Raji (cell line): ENCODE results near the gene GABARAP.

Experiments
- POLR2A ChIP-seq: IDR thresholded peaks from 2 replicates; pipeline ENCODE4 v1.6.1; 2011; ENCODE audit warnings: low read depth, low read length, control low read depth; ENCODE audit not compliant: insufficient read depth

GABARAP gene

DNA sequence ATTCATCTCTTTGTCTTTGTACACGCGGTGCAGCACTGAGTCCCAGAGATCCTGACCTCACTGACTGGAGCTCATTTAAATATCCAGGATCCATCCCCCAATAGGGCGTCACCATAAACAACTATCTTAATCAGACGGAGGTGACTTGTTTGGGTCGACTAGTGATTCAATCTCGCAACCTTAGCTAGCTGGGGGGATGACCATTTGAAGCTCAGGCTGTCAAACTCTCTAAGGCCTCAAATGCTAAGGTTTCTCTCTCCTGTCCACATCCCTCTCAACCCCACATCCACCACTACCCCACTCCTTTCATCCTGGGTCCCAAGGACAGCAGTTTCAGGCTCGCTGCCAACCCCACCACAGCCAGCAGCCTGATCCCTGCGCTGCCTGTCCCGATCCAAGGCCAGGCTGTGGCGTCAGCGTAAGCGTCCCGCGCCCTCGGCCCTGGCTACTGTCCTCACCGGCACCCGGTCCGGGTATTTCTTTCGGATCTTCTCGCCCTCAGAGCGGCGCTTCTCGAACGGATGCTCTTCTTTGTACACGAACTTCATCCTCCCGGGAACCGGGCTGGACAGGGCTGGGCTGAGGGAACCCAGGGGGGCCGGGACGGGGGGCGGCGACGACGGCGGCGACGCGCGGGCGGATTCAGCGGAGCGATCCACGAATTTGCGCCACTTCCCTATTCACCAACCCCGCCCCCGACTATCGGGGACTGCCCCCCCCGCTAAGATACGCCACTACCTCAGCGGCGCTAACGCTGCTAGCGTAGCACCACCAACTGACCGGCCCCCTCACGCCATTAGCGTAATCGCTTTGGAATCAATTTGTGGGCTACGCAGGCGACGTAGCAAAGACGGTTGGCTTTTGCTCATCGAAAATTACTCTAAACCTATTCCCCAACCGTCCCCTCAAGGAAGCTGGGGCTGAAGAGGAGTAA is at the start of gene GABARAP:
Gene GABARAP, minus strand, starts transcription at position 667 of the 934 bp plus-strand sequence. Its CDS starts 119 bp downstream, at position 548.
- no peak; the same call in 1 of the 2 replicates for TF ChIP-seq POLR2A

DNA sequence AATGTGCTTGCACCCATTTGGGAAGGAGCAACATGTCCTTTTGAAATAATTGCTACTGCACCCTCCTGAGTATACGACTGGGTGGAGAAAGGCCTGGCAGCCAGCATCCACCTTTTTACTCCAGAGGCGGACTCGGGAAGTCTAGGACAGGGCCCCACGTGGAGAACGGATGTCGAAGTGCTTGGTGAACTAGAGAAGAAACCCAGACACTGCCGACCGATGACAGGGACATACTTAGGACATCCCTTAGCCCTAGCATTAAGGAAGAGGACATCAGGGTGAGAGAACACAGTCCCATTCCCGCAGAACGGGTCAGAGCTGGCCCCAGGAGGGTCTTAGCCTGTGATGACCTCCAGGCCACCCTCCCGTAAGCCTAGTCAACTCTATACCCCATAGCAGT is 48.4 kb upstream of the GABARAP start:
- TF ChIP-seq POLR2A, result no peak

DNA sequence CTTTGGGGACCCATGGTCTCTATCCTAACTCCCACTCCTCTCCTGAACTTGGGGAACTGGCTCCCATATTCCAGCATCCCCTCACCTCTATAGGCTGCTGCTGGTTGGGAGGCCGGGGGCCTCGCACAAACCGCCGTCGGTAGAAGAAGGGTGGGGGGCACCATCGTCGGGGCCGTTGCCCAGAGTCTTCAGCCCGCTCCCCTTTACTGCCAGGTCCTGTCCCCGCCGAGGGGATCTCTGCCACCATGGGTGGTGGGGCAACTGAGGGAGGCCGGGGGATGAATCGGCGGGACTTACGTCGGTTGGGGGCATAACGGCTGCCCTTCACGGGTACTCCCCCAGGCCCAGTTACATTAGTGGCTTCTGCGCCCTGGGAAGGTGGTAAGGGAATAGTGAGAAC is 47.9 kb upstream of the GABARAP start:
- no peak for TF ChIP-seq POLR2A

DNA sequence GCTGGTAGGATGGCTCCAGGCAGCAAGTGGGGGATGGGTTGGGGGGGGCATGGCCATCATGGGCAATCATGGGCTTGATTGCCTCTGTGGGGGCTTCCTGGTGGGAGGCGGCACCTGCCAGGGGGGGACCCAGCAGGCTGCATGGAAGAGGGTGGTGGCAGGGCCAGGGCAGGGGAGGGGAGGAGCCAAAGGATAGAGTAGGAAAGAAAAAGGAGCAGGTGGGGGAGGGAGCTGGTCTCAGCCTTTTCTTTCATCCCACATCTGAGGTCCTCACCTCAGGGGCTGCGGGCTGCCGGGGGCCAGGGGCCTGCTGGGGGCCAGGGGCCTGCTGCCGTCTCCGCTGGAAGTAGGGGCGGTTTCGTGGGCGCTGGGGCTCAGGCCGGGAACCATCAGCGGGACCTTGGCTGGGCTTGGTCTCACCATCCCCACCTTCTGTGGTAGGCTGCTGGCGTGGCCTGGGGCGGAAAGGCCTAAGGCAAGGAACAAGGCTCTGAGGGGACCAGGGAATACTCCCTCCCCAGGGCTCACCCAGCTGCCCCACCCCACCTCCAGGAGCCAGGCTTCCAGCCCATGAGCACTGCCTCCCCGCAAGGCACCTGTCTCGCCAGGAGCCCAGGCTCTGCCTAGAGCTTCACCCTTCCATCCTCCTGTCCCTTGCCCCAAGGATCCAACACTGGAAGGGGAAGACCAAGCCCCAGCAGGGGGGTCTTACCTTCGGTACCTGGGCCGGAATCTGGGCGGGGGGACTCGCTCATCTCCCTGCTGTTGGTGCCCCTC is 47.2 kb upstream of the GABARAP start:
- TF ChIP-seq POLR2A, result no peak

DNA sequence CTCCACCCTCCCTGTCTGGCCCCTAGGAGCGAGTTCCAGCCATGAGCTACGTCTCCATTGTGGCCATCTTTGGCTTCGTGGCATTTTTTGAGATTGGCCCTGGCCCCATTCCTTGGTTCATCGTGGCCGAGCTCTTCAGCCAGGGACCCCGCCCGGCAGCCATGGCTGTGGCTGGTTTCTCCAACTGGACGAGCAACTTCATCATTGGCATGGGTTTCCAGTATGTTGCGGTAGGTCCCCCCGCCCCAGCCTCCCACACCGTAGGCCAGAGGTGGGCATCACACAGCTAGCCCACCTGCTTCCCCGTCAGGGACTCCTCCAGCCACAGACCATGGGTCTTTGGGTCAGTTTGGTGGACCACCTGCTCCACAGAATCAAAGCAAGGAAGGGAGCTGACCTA is 43.4 kb upstream of the GABARAP start:
- no peak for TF ChIP-seq POLR2A

DNA sequence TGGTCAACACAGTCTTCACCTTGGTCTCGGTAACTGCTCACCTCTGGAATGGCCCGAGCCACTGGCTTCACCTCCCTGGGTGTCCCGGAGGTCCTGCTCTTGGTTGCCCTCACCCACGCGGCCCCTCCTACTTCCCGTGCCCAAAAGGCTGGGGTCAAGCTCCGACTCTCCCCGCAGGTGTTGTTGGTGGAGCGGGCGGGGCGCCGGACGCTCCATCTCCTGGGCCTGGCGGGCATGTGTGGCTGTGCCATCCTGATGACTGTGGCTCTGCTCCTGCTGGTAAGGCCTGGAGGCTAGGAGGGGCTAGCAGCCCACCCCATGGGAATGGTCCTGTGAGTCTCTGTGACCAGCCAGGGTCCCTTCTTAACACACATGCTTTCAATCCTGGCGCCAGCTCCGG is 42.7 kb upstream of the GABARAP start:
- TF ChIP-seq POLR2A, result no peak

DNA sequence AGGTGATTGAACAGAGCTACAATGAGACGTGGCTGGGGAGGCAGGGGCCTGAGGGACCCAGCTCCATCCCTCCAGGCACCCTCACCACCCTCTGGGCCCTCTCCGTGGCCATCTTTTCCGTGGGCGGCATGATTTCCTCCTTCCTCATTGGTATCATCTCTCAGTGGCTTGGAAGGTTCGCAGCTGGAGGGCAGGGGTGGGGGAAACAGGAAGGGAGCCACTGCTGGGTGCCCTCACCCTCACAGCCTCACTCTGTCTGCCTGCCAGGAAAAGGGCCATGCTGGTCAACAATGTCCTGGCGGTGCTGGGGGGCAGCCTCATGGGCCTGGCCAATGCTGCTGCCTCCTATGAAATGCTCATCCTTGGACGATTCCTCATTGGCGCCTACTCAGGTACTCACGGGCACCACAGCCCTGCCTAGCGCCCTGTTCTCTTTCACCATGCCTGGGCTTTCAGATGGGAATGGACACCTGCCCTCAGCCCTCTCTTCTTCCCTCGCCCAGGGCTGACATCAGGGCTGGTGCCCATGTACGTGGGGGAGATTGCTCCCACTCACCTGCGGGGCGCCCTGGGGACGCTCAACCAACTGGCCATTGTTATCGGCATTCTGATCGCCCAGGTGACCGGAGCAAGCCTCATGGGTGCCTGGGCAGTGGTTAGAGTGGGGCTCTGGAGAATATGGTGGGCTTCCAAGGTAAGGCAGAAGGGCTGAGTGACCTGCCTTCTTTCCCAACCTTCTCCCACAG is 41.4 kb upstream of the GABARAP start:
- no peak for TF ChIP-seq POLR2A

DNA sequence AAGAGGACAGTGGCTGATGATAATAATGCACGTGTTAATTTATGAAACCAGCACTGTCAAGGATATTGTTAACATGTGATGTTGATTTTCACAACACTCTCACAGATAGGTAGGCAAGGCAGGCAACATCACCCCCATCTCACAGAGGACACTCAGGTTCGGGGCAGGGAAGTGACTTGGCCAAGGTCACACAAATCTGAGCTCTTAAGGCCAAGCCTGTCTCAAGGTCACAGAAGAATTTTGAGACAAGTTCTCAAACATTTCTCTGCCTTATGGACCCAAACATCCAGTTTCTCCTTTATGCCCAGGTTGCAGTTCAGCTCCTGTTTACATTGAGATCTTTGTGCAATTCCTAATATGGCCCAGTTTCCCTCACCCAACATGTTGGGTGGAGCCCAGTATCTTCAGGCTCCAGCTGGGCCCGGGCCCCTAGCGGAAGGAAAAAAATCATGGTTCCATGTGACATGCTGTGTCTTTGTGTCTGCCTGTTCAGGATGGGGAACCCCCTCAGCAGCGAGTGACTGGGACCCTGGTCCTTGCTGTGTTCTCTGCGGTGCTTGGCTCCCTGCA is 40.6 kb upstream of the GABARAP start:
- TF ChIP-seq POLR2A, result no peak

DNA sequence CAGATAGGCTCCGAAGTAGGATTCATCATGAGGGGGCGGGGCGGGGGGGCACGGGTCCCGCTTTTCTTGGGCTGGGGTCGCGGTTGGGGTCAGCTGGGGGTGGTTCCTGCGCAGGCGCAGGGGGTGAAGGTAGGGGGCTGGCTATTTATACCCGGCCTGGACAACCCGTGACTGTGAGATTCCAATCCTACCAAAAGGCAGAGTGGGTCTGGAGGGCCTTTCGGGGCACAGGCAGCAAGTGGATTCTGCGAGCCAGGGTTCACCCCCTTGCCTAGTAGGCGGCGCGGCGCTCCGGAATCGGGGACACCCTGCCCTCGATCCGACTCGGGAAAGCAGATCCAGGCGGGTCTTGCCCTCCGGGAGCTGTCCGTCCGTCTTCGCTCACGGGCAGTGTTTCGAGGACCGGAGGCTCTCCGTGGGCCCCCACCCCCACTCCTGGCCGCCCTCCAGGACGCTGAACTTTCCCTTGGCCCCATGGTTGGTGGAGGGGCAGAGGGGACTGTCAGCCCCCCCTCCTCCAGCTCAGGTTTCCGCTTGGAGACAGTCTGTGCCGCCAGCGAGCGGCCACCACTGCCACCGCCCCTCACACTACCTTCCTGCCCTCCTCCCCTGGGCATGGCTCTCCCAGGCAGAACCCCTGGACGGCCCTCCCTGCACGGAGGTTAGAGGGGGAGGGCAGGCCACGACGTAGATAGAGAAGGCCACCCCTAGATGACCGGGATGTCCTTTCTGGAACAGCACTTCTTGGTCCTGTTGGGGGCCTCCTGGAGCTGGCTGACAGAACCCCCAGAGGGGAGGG is 39.9 kb upstream of the GABARAP start:
- TF ChIP-seq POLR2A, result no peak

DNA sequence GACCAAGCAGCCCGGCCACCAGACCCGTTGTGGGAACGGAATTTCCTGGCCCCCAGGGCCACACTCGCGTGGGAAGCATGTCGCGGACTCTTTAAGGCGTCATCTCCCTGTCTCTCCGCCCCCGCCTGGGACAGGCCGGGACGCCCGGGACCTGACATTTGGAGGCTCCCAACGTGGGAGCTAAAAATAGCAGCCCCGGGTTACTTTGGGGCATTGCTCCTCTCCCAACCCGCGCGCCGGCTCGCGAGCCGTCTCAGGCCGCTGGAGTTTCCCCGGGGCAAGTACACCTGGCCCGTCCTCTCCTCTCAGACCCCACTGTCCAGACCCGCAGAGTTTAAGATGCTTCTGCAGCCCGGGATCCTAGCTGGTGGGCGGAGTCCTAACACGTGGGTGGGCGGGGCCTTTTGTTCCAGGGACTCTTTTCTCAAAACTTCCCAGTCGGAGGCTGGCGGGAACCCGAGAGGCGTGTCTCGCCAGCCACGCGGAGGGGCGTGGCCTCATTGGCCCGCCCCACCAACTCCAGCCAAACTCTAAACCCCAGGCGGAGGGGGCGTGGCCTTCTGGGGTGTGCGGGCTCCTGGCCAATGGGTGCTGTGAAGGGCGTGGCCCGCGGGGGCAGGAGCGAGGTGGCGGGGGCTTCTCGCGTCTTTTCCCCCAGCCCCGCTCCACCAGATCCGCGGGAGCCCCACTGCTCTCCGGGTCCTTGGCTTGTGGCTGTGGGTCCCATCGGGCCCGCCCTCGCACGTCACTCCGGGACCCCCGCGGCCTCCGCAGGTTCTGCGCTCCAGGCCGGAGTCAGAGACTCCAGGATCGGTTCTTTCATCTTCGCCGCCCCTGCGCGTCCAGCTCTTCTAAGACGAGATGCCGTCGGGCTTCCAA is 39.1 kb upstream of the GABARAP start, which contains the start of gene SLC2A4:
Gene SLC2A4, plus strand, starts transcription at position 645 of the 879 bp plus-strand sequence. Its CDS starts 217 bp downstream, at position 862.
- TF ChIP-seq POLR2A, result no peak

DNA sequence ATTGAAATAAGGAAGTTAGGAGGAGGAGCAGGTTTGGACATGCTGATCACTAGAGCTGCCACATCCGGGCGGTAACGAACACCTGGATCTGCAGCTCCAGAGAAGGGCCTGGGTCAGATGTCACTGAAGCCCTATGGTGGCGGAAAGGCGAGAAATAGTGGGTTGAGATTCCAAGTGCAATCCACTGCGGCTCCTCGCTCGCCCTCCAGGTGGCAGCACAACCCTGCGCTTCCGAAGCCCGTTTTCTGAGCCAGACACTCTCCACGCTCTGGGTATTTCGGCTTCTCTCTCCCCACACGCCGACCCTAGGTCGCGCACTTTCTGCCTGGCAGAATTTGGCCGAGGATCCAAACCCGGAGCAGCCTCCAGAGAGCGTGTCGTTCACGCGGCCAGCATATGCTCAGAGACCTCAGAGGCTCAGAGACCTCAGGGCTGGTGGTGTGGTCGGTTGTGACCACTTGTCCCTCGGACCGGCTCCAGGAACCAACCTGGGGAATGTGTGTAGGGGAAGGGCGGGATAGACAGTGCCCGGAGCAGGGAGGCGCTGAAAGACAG is 38.3 kb upstream of the GABARAP start:
- peak; percentile 35; the same call in 1 of the 2 replicates for TF ChIP-seq POLR2A

DNA sequence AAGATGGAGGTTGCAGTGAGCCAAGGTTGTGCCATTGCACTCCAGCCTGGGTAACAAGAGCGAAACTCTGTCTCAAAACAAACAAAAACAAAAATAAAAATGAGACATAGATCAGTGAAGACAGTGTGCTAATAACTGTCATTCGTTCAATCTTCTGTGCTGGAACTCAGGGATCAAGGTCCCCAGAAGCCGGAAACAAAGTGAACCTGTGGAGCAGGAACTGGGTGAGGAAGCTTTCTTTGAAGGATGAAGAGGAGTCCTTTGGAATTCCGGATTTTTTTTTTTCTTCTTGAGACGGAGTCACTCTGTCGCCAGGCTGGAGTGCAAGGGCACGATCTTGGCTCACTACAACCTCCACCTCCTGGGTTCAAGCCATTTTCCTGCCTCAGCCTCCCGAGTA is 37.2 kb upstream of the GABARAP start:
- TF ChIP-seq POLR2A, result no peak

DNA sequence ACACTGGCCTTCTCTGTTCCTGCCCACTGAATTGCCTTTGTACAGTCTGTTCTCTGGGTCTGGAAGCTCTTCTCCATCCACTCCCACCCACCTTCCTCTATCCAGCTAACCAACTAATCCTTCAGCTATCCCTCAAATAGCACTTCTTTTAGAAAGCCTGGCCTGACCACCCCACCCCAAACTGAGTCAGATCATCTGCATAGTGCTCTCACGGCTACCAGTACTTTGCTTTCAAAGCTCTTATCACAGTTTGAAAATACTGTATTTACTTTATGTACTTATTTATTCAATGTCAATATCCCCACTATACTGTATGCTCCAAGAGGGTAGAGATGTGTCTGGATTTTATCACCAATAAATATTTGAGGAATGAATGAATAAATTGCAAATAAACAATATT is 24.5 kb upstream of the GABARAP start:
- TF ChIP-seq POLR2A, result no peak

DNA sequence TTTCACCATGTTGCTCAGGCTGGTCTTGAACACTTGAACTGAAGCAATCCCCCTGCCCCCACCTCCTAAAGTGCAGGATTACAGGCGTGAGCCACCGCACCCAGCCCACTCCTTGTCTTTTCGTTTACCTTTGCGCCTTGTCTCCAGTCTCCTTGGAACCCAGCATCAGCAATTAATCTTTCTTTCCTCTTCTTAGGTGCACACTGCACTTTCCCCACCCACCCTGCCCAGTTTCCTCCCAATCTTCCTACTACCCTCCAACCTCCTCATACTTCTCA is 21.5 kb upstream of the GABARAP start:
- no peak for TF ChIP-seq POLR2A
